ENCODE results near the gene DEGS2. TPM values are rescaled to one million over a fixed set of nuclear protein-coding genes. Genes with fewer than 3 reads are reported as not detected.

DEGS2 gene
- total RNA-seq, 4 donors from 2014 or later = 23.8 to 116 (median 27.3) TPM

DNA sequence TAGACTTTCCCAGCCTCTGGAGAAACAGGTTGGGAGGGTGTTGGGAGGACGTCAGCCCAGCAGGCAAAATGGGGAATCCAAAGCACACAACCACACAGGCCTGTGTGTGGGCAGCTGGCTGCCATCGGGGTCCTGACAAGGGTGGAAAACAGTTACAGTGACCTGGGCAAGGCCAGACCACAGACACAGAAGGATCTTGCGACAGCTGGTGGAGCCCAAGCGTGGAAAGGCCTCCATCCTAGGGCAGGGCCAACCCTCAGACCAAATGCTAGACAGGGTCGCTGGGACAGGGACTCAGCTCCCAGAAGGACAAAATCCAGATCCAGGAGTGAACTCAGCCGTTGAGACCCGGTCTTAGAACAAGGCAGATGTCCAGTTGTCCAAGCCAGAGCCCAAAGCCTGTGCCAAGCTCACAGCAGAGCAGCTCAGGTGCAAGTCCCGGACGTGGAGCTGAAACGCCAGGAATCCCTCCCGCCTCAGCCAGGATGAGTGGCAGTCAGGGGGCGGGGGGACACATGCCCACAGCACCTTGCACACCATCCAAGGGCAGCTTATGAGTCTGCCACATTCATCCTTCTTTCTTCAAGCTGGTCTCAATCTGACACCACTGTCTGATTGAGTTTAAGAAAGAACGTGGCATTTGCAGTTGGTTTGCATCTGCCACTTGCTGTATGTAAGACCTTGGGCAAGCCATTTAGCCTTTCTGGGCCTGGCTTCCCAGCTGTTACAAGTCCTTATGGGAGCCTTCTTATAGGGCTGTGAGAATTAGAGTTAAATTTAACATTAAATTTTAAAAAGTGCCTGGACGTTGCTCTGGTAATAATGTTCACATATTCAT lies 37.6 kb downstream of the DEGS2 start:
- 86 to 92% methylated on average over 6 to 10 of the region's 14 CpGs for WGBS, 2 donors
- Histone ChIP-seq H3K27ac (no peak overlapping the region), H3K4me1 (peaks cover 0 to 13% (median 0%) of the 10 kb centered on the region in 3 donors), H3K9me3 (no peaks in the 10 kb centered on the region), H3K27me3 (no peaks in the 10 kb centered on the region), H3K36me3 (peaks cover 0 to 54% (median 0%) of the 10 kb centered on the region in 3 donors), H3K4me3 (no peak overlapping the region)
- no peak for TF ChIP-seq POLR2A (IDR thresholded peaks at IDR 0.05)
- TF ChIP-seq, protein P1, sequence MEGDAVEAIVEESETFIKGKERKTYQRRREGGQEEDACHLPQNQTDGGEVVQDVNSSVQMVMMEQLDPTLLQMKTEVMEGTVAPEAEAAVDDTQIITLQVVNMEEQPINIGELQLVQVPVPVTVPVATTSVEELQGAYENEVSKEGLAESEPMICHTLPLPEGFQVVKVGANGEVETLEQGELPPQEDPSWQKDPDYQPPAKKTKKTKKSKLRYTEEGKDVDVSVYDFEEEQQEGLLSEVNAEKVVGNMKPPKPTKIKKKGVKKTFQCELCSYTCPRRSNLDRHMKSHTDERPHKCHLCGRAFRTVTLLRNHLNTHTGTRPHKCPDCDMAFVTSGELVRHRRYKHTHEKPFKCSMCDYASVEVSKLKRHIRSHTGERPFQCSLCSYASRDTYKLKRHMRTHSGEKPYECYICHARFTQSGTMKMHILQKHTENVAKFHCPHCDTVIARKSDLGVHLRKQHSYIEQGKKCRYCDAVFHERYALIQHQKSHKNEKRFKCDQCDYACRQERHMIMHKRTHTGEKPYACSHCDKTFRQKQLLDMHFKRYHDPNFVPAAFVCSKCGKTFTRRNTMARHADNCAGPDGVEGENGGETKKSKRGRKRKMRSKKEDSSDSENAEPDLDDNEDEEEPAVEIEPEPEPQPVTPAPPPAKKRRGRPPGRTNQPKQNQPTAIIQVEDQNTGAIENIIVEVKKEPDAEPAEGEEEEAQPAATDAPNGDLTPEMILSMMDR (IDR thresholded peaks at IDR 0.05) = no peak
- no peak for DNase-seq
- intact Hi-C loops (cut with DNase I) = no loop called here

DNA sequence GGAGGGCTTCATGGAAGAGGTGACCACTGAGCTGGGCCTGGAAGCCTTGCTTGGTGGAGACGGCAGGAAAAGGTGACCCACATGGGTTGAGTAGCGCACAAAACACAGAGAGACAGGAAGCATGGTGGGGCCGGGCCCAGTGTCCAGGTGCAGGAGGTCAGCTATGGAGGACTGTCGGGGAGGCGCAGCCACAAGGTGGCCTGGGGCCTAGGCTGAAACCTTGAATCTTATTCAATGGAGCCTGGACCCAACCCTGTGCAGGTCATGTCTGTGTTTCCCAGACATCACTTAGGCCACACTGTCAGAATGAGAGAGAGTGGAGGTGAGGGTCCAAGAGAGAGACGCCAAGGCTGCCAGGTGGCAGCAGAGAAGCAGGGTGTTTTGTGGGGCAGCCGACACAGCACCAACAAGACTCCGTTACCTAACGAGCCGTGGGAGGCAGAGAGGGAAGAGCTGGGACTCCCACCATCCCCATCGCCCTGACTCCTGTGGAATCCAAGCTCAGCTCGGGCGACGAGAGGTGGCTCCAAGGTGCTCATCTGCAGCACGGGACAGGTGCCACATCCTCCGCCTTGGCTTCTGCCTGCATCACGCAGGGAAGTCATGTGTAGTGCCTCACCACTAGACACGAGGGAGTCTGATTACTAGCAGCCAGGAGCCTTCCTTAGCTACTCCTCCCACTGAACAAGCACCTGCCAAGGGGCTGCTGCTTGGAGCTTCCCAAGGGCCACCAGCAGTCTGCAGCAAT lies 38.7 kb downstream of the DEGS2 start:
- peaks cover 0 to 13% (median 0%) of the 10 kb centered on the region in 3 donors for H3K4me1 ChIP-seq
- 95 to 96% methylated on average over 7 to 14 of the region's 18 CpGs for WGBS, 2 donors
- TF ChIP-seq POLR2A (IDR thresholded peaks at IDR 0.05) = no peak
- TF ChIP-seq, protein P1 (IDR thresholded peaks at IDR 0.05) = no peak
- H3K4me3 ChIP-seq = no peak overlapping the region
- no peaks in the 10 kb centered on the region for H3K9me3 ChIP-seq
- H3K27ac ChIP-seq = no peak overlapping the region
- intact Hi-C loops (cut with DNase I) = no loop called here
- H3K27me3 ChIP-seq = no peaks in the 10 kb centered on the region
- H3K36me3 ChIP-seq = peaks cover 0 to 45% (median 0%) of the 10 kb centered on the region in 3 donors
- no peak for DNase-seq

DNA sequence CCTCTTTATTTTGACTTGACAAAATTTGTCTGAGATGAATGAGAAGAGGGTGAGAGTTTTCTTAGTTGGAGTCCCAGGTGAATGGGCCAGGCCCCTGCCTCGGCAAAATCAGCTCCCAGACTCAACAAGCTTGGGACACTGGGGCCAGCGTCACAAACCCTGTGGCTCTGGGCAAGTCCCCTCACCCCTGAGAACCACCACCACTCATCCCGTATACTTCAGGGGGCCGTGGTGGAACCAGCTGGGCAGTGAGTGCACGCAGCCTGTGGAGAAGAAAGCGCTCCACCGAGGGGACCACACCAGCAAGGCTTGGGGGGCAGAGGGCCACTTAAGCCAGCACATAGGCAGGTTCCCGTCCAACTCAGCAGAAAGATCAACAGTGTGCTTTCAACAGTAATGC lies 40.2 kb downstream of the DEGS2 start:
- intact Hi-C loops (cut with DNase I) = no loop called here
- Histone ChIP-seq H3K4me3 (no peak overlapping the region), H3K9me3 (no peaks in the 10 kb centered on the region), H3K4me1 (peaks cover 0 to 14% (median 0%) of the 10 kb centered on the region in 3 donors), H3K27ac (no peak overlapping the region), H3K36me3 (peaks cover 0 to 34% (median 0%) of the 10 kb centered on the region in 3 donors), H3K27me3 (no peaks in the 10 kb centered on the region)
- 90 to 96% methylated on average over 4 to 8 of the region's 8 CpGs for WGBS, 2 donors
- TF ChIP-seq, protein P1 (IDR thresholded peaks at IDR 0.05) = no peak
- TF ChIP-seq POLR2A (IDR thresholded peaks at IDR 0.05) = no peak
- DNase-seq = no peak

DNA sequence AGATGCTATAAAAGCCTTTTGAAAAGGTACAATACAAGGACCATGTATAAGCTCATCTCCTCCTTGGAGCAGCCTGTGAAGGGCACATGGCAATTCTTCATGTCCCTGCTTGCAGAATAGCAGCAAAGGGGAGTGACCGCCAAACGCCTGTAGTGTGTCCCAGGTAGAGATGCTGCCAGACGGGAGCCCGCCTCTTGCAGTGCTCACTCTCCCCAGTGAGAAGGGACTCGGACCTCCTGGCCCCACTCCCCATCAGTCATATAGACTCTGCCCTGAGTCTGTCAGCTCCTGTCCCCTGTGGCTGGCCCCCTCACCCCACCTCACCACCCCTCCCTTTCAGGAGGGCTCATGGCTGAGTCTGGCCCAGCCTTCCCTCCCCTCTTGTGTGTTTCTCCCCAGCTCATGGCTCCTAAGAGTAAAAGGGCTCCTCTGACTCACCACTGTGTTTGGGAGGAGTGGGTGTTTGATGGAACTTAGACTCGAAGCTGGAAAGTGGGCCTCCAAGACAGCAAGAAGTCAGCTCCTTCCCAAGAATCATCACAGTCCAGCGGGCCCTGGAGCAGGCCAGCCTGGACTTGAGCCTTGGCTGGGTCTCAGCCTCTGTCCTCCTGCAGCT lies 40.9 kb downstream of the DEGS2 start:
- intact Hi-C loops (cut with DNase I) = no loop called here
- H3K4me1 ChIP-seq = peaks cover 0 to 20% (median 0%) of the 10 kb centered on the region in 3 donors
- peaks cover 0 to 29% (median 0%) of the 10 kb centered on the region in 3 donors for H3K36me3 ChIP-seq
- H3K27me3 ChIP-seq = no peaks in the 10 kb centered on the region
- no peak for TF ChIP-seq POLR2A (IDR thresholded peaks at IDR 0.05)
- TF ChIP-seq, protein P1 (IDR thresholded peaks at IDR 0.05) = no peak
- no peak for DNase-seq
- H3K4me3 ChIP-seq = no peak overlapping the region
- 76% methylated on average over 5 of the region's 7 CpGs; no CpG with 5 or more reads in 1 of the 2 donors for WGBS, 2 donors
- no peaks in the 10 kb centered on the region for H3K9me3 ChIP-seq
- H3K27ac ChIP-seq = no peak overlapping the region
